Liver (tissue), 9 donors: ENCODE data around the gene BSPH1. TPM values are rescaled to one million over a fixed set of nuclear protein-coding genes. Genes with fewer than 3 reads are reported as not detected.

ENCODE experiments used
- DNase-seq: peaks from one replicate; pipeline ENCODE4 v3.0.0-alpha.2; 2017; ENCODE audit warnings: low spot score
- H3K27ac ChIP-seq, 2 donors: one replicate each; pipeline ENCODE4 v1.7.0; 2013; ENCODE audit warnings: inconsistent platforms in 2 of 2, low read length in 2 of 2, control low read depth in 1 of 2, low read depth in 1 of 2, mild to moderate bottlenecking in 1 of 2
- H3K27me3 ChIP-seq, 4 donors: one replicate each; pipeline versions ENCODE4 v1.6.1 to v1.7.0; 2013; ENCODE audit warnings: low read length in 3 of 4, inconsistent platforms in 1 of 4, mild to moderate bottlenecking in 1 of 4, moderate library complexity in 1 of 4; ENCODE audit not compliant: control insufficient read depth in 4 of 4, insufficient read depth in 4 of 4
- H3K36me3 ChIP-seq, 4 donors: one replicate each; pipeline versions ENCODE4 v1.6.1 to v1.7.0; 2013; ENCODE audit warnings: low read length in 3 of 4, mild to moderate bottlenecking in 3 of 4, low read depth in 1 of 4, moderate library complexity in 1 of 4; ENCODE audit not compliant: control insufficient read depth in 4 of 4, insufficient read depth in 3 of 4
- H3K4me1 ChIP-seq, 4 donors: one replicate each; pipeline versions ENCODE4 v1.6.1 to v1.7.0; 2013; ENCODE audit warnings: low read length in 3 of 4, mild to moderate bottlenecking in 3 of 4, moderate library complexity in 1 of 4; ENCODE audit not compliant: control insufficient read depth in 4 of 4, insufficient read depth in 4 of 4
- H3K4me3 ChIP-seq, 3 donors: one replicate each; pipeline versions ENCODE4 v1.6.1 to v1.7.0; 2013; ENCODE audit warnings: low read length in 3 of 3, control low read depth in 1 of 3, low read depth in 1 of 3, mild to moderate bottlenecking in 1 of 3
- H3K9ac ChIP-seq, 2 donors: one replicate each; pipeline ENCODE4 v1.7.0; 2013; ENCODE audit warnings: low read length in 2 of 2, mild to moderate bottlenecking in 2 of 2, moderate library complexity in 2 of 2, control low read depth in 1 of 2, low read depth in 1 of 2
- H3K9me3 ChIP-seq, 4 donors: one replicate each; pipeline versions ENCODE4 v1.6.1 to v1.7.0; 2013; ENCODE audit warnings: low read length in 3 of 4; ENCODE audit not compliant: control insufficient read depth in 4 of 4
- CTCF ChIP-seq: fragments of 150-350 bp; IDR thresholded peaks from 2 replicates; pipeline ENCODE4 v1.5.1; 2017; ENCODE audit warnings: improper control_type of control experiment, low read depth, low read length; ENCODE audit not compliant: missing input control
- EGR1 ChIP-seq, 2 donors: IDR thresholded peaks; 2 replicates each; pipeline ENCODE4 v1.6.1; 2016 to 2018; ENCODE audit warnings: antibody characterized with exemption in 2 of 2, low read depth in 2 of 2
- FOXA1 ChIP-seq: IDR thresholded peaks from 2 replicates; pipeline ENCODE4 v1.6.1; 2016; ENCODE audit warnings: antibody characterized with exemption
- FOXA2 ChIP-seq: IDR thresholded peaks from 2 replicates; pipeline ENCODE4 v1.6.1; 2016; ENCODE audit warnings: antibody characterized with exemption
- GABPA ChIP-seq, 2 donors: IDR thresholded peaks in 1 of 2; conservative IDR thresholded peaks in 1 of 2; 2 replicates each; pipeline ENCODE4 v1.6.1; 2016; ENCODE audit warnings: antibody characterized with exemption in 2 of 2, mild to moderate bottlenecking in 1 of 2, moderate library complexity in 1 of 2
- HNF4A ChIP-seq, 2 donors: conservative IDR thresholded peaks; 2 replicates each; pipeline ENCODE4 v1.6.1; 2016; ENCODE audit warnings: antibody characterized with exemption in 2 of 2, mild to moderate bottlenecking in 2 of 2
- HNF4G ChIP-seq: IDR thresholded peaks from 2 replicates; pipeline ENCODE4 v1.6.1; 2016; ENCODE audit warnings: antibody characterized with exemption
- JUND ChIP-seq, 2 donors: IDR thresholded peaks; 2 replicates each; pipeline ENCODE4 v1.6.1; 2016; ENCODE audit warnings: antibody characterized with exemption in 2 of 2
- MAX ChIP-seq: IDR thresholded peaks from 2 replicates; pipeline ENCODE4 v1.6.1; 2016; ENCODE audit warnings: antibody characterized with exemption
- NR2F2 ChIP-seq: IDR thresholded peaks from 2 replicates; pipeline ENCODE4 v1.6.1; 2016; ENCODE audit warnings: antibody characterized with exemption
- RAD21 ChIP-seq, 2 donors: IDR thresholded peaks; 2 replicates each; pipeline ENCODE4 v1.6.1; 2016; ENCODE audit warnings: antibody characterized with exemption in 2 of 2, mild to moderate bottlenecking in 2 of 2
- REST ChIP-seq: IDR thresholded peaks from 2 replicates; pipeline ENCODE4 v1.6.1; 2016; ENCODE audit warnings: antibody characterized with exemption, mild to moderate bottlenecking
- RXRA ChIP-seq, 2 donors: IDR thresholded peaks; 2 replicates each; pipeline ENCODE4 v1.6.1; 2017 to 2018; ENCODE audit warnings: antibody characterized with exemption in 2 of 2, mild to moderate bottlenecking in 1 of 2
- TAF1 ChIP-seq: conservative IDR thresholded peaks from 2 replicates; pipeline ENCODE4 v1.6.1; 2016; ENCODE audit warnings: antibody characterized with exemption, mild to moderate bottlenecking
- YY1 ChIP-seq: IDR thresholded peaks from 2 replicates; pipeline ENCODE4 v1.6.1; 2016; ENCODE audit warnings: antibody characterized with exemption, mild to moderate bottlenecking
- ZBTB33 ChIP-seq: IDR thresholded peaks from 2 replicates; pipeline ENCODE4 v1.6.1; 2016; ENCODE audit warnings: antibody characterized with exemption
- WGBS: extraction: QIAGEN DNeasy Blood & Tissue Kit; methylation state at CpG from one replicate; pipeline ENCODE4 v1.1.7; 2013; 5-methylcytosine and 5-hydroxymethylcytosine counted together
- polyA plus RNA-seq, 2 donors: library from polyadenylated mRNA; stranded (reverse) in 1 of 2; unstranded in 1 of 2; fragments of 200-250 nt in 1 of 2; fragments of >200 nt in 1 of 2; fragmentation: Nextera tagmentation in 1 of 2; extraction: Ambion mirVana in 1 of 2; gene quantifications; one replicate each; pipeline versions ENCODE4 v1.2.1 to v1.2.3, GENCODE V29; 2013 to 2015
- total RNA-seq, 2 donors: library from RNA; depleted of rRNA; stranded (reverse); fragments of >200 nt; gene quantifications; one replicate each; pipeline ENCODE4 v1.2.3, GENCODE V29; 2014
- donor health status: healthy.
- donor health status: healthy.
- donor health status: healthy.
- donor health status: healthy.
- donor health status: healthy.

Gene BSPH1
- total and polyA plus RNA-seq, 4 donors = not detected

- Histone ChIP-seq H3K4me1 (no peaks in the 10 kb centered on the region), H3K9me3 (no peaks in the 10 kb centered on the region), H3K27me3 (peaks cover 0 to 8% (median 2%) of the 10 kb centered on the region in 4 donors), H3K27ac (no peak overlapping the region), H3K36me3 (no peaks in the 10 kb centered on the region), H3K4me3 (no peak overlapping the region), H3K9ac (no peak overlapping the region)
- WGBS = 53% methylated on average over 2 of the region's 2 CpGs
- DNase-seq = no peak
- TF ChIP-seq ZBTB33 (no peak), GABPA (IDR thresholded peaks at IDR 0.05 in 1 of 2, conservative IDR thresholded peaks at IDR 0.05 in 1 of 2) (no peak), CTCF (no peak)
Observed at GRCh38 chr19:48023011-48023410, 31.0 kb upstream of the BSPH1 start.

- Histone ChIP-seq H3K4me3 (no peak overlapping the region), H3K4me1 (no peaks in the 10 kb centered on the region), H3K27ac (no peak overlapping the region), H3K27me3 (peaks cover 0 to 7% (median 3%) of the 10 kb centered on the region in 4 donors), H3K9ac (no peak overlapping the region), H3K36me3 (no peaks in the 10 kb centered on the region), H3K9me3 (no peaks in the 10 kb centered on the region)
- TF ChIP-seq REST (no peak), RXRA (IDR thresholded peaks at IDR 0.05) (no peak), HNF4A (conservative IDR thresholded peaks at IDR 0.05) (no peak), JUND (IDR thresholded peaks at IDR 0.05) (no peak), HNF4G (no peak), CTCF (no peak), GABPA (IDR thresholded peaks at IDR 0.05 in 1 of 2, conservative IDR thresholded peaks at IDR 0.05 in 1 of 2) (no peak), FOXA1 (no peak), NR2F2 (no peak), YY1 (no peak), RAD21 (IDR thresholded peaks at IDR 0.05) (no peak), ZBTB33 (no peak), MAX (no peak), EGR1 (IDR thresholded peaks at IDR 0.05; ENCODE audit: low read depth in 2 of 2) (no peak), FOXA2 (no peak), TAF1 (no peak)
- WGBS = 70% methylated on average over 3 of the region's 3 CpGs
- no peak for DNase-seq
Observed at GRCh38 chr19:48020686-48021085, 28.7 kb upstream of the BSPH1 start.
